NCI-H2081 treated with DMSO at 0.1 percent for 48 hours (cell line): ENCODE measurements around the gene ASTE1.
"Not testable (repeated sequence)": the region's sequence is repeated elsewhere in the genome, so short reads cannot be mapped to it uniquely, and the experiment has no call there.

Experiments used
- DNase-seq: peaks from one replicate; lab custom pipeline; 2025; lab: John Stamatoyannopoulos, UW

The ASTE1 gene

GRCh38 chr3:131026321-131027151 lies at the start of gene ASTE1, which contains the start of gene NEK11:
Gene ASTE1, minus strand, starts transcription at chr3:131026825. Its CDS starts 1,519 bp downstream, at chr3:131025306.
Gene NEK11, plus strand, starts transcription at chr3:131026877. Its CDS starts 2,832 bp downstream, at chr3:131029709.
- peak; percentile 58 for DNase-seq

- DNase-seq, result no peak
These were observed 49.2 kb upstream of the ASTE1 start for GRCh38 chr3:131075632-131076328.

GRCh38 chr3:131072845-131073244 lies 46.2 kb upstream of the ASTE1 start:
- no peak for DNase-seq

GRCh38 chr3:131072099-131072559 lies 45.5 kb upstream of the ASTE1 start:
- DNase-seq, result no peak

- no peak for DNase-seq
These were observed 41.4 kb upstream of the ASTE1 start for GRCh38 chr3:131067983-131068382.

GRCh38 chr3:131053043-131053859 lies 26.6 kb upstream of the ASTE1 start:
- DNase-seq, result no peak

- no peak for DNase-seq
These were observed 23.4 kb upstream of the ASTE1 start for GRCh38 chr3:131050001-131050400.

GRCh38 chr3:131048030-131048429 lies 21.4 kb upstream of the ASTE1 start:
- no peak for DNase-seq

GRCh38 chr3:131047582-131047981 lies 21.0 kb upstream of the ASTE1 start:
- no peak for DNase-seq

- DNase-seq, result not testable (repeated sequence)
These were observed 15.8 kb upstream of the ASTE1 start for GRCh38 chr3:131042271-131042985.

- DNase-seq, result no peak
These were observed 11.7 kb upstream of the ASTE1 start for GRCh38 chr3:131038326-131038725.

GRCh38 chr3:131036986-131037385 lies 10.4 kb upstream of the ASTE1 start:
- DNase-seq, result no peak

- DNase-seq, result no peak
These were observed 9.7 kb upstream of the ASTE1 start for GRCh38 chr3:131036200-131036816.

GRCh38 chr3:131033480-131034080 lies 7.0 kb upstream of the ASTE1 start:
- peak; percentile 44 for DNase-seq

- no peak for DNase-seq
These were observed 5.0 kb upstream of the ASTE1 start for GRCh38 chr3:131031660-131032059.

- no peak for DNase-seq
These were observed 2.2 kb upstream of the ASTE1 start for GRCh38 chr3:131028844-131029243.

- no peak for DNase-seq
These were observed 1.1 kb downstream of the ASTE1 start for GRCh38 chr3:131025539-131025938.

- DNase-seq, result no peak
These were observed 6.4 kb downstream of the ASTE1 start for GRCh38 chr3:131020122-131020693.

- no peak for DNase-seq
These were observed 7.7 kb downstream of the ASTE1 start for GRCh38 chr3:131018970-131019369.

- no peak for DNase-seq
These were observed 16.9 kb downstream of the ASTE1 start for GRCh38 chr3:131009698-131010097.
